HG03045 (cell line): ENCODE results near the gene ERGIC2.
A peak's percentile ranks its signal among the peaks of the same experiment; 100 is the strongest.
"Not testable (repeated sequence)": the region's sequence is repeated elsewhere in the genome, so short reads cannot be mapped to it uniquely, and the experiment has no call there.

Source experiments
- ATAC-seq: cut with Tn5 transposase; IDR thresholded peaks from one replicate; pipeline ENCODE4 v1.9.1; 2021; ENCODE audit warnings: mild to moderate bottlenecking, moderate library complexity; ENCODE audit not compliant: unreplicated experiment

ERGIC2 gene

DNA sequence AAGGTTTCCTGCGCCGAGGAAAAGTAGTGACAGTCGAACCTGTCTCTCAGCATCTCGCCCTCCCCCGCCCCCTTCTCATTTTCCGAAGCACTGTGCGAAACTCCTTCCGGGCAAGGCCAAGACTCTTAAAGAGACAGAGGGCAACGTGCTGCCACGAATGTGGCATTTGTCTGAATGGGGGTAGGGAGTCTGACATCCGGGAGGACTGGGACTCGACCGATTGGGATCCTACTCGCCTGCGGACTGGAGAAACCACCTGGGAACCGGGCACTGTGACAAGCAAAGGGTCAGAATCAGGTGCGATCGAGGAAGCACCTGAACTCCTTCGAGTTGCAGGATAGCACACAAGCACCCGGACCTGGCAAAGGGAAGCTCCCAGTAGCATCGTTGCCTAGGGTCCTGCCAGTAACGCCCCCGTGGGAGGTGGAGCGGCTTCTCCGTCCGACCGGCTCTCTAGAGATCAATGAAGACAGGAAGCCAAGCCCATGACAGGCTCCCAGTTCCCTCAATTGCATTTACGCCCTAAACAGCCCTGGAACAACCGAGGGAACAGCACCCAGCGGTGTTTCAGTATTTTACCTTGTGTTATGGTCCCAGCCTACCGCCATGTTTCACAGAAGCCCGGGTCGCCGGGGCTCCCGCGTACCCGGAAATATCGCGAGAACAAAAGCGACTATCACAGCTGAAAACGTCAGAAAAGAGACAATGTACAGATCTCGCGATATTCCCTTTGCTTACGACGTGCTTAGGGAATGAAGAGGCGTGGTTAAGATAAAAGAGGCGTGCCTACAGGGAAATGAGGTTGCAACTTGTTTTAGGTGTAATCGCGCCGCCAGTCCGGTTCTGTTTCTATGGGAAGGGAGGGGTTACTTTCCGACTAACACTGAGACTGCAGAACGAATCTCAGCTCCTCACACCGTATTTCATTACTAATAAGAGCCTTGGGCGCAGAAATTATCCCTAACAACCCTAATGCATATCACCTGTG is at the start of gene ERGIC2:
Gene ERGIC2, minus strand, starts transcription at position 637 of the 988 bp plus-strand sequence. CDS start 9,539 bp downstream, outside the sequence.
- peak; percentile 93 for ATAC-seq

DNA sequence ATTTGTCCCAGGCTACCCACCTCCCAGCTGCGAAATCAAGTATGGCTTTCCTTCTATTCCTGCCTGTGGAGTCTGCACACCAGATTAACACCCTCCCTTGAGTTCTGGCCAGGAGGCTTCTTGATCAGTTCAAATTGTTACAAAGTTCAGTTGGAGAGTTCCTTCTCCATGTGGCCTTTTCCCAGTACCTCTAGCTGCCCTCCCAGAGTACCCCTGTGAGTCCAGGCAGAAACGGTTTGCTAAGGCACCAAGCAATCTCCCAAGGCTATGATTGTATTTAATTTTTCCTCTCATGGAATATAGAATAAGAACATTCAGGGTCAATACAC is 49.7 kb upstream of the ERGIC2 start:
- no peak for ATAC-seq

DNA sequence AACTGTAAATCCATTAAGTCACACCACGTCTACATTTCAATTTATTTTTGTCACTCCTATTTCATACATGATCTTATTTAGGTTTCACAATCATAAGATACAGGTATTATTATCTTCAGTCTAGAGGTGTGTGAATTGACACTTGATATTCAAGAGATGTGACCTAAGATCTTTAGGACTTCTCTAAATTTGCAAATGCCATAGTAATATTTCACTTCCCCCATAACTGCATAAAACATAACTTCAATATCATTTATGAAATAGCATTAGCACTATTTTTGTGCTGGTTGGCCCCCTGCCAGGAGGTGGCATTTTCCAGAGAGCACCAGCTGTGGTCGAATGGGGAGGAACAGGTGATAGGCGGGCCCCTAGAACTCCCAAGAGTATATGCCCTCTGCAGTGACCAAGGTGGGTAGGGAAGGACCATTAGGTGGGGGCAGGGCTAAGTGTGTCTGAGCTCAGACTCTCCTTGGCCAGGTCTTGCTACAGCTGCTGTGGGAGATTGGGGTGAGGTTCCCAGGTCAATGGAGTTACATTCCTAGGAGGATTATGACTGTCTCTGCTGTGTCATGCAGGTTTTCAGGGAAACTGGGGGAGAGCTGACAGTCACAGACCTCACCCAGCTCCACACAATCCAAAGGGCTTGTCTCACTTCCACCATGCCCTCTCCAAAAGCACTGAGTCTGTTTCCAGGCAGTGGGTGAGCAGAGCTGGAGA is 49.2 kb upstream of the ERGIC2 start:
- no peak for ATAC-seq

DNA sequence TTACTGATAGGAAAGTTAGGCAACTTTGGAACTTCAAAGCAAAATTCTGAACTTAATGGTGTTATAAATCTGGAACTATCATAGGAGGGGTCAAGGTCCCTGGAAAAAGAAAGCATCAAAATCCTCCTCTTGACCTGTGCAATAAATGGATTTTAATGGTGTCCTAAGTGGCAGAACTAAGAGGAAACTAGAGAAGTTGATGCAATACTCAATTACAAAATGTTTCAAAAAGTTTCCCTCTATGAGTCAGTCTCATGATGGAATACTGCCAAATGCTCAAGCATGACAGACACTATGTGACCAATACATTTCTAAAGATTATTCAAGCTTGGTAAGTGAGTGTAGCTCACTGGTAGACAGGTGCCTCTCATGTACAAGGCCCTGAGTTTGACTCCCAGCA is 47.7 kb upstream of the ERGIC2 start:
- no peak for ATAC-seq

DNA sequence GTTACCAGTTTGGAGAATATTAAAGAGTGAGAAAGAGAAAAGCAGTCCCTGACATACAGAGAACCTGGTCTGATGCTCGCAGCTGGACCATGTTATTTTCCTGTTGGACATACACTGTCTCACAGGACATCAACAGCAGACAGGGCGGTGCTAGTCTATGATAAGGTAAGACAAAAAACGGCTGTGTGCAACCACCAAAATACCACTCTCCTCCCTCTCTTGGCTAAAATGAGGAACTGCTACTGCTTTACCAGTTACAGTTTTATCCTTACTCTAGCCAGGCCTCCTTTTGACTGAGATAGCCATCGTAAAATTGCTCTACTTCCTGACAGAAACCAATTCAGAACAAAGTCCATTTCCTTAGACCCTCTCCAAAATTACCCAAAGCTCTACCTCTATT is 47.0 kb upstream of the ERGIC2 start:
- ATAC-seq: peak; percentile 98

GRCh38 chr12:29426498-29426897 is 45.5 kb upstream of the ERGIC2 start:
- ATAC-seq: no peak

- no peak for ATAC-seq
Observed at GRCh38 chr12:29425722-29426121, 44.8 kb upstream of the ERGIC2 start.

DNA sequence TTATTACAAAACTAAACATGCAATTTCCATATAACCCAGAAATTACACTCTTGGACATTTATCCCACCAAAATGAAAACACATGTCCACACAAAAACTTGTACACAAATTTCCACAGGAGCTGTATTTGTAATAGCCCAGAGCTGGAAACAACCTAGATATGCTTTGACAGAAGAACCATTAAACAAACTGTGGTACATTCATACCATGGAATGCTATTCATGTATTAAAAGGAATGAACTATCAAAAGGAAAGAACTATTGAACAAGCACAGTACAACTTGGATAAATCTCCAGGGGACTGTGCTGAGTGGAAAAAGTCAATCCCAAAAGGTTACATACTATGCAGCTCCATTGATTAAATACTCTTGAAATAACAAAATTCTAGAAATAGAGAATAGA is 35.8 kb upstream of the ERGIC2 start:
- ATAC-seq: no peak

GRCh38 chr12:29415111-29415510 is 34.1 kb upstream of the ERGIC2 start:
- ATAC-seq: no peak

GRCh38 chr12:29414368-29414767 is 33.4 kb upstream of the ERGIC2 start:
- no peak for ATAC-seq

- no peak for ATAC-seq
Observed at GRCh38 chr12:29405561-29405960, 24.6 kb upstream of the ERGIC2 start.

DNA sequence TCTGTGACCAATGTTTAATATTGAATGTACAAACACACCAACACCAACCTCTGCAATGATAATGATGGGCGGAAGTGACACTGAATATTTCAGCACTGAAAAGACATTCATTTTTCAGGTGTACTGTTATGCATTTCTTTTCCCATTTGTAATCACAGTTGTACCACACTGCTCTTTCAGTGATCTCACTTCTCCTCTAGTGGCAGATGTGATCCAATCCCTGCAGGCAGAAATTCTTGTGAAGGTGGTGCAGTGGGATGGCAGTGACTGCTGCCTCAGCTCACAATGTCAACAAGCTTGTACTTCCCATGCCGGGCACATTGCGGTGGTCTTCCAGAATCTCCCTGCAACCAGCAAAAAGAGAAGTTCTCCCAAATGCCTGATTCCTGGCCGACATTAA is 23.0 kb upstream of the ERGIC2 start:
- ATAC-seq: no peak

- no peak for ATAC-seq
Observed at GRCh38 chr12:29402437-29402836, 21.5 kb upstream of the ERGIC2 start.

GRCh38 chr12:29398495-29398894 is 17.5 kb upstream of the ERGIC2 start:
- no peak for ATAC-seq

DNA sequence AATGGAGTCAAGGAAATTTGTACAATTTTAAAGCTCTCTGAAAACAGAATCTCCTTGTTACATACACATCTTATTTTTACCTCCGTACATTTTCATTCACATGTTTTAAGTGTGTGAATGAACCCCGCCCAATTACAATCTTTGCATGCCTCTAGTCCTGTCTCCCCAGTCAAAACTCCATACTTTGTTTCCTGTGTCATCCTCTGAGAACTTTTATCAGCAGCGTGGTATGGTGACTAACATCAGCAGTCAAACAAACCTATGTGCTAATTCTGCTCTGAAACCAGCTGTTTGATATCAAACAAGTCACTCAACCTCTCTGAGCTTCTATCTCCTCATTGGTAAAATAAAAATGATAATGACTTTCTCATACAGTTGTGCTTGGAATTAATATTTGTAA is 15.8 kb upstream of the ERGIC2 start:
- no peak for ATAC-seq

GRCh38 chr12:29395356-29395755 is 14.4 kb upstream of the ERGIC2 start:
- no peak for ATAC-seq

GRCh38 chr12:29390419-29390818 is 9.4 kb upstream of the ERGIC2 start:
- not testable (repeated sequence) for ATAC-seq

DNA sequence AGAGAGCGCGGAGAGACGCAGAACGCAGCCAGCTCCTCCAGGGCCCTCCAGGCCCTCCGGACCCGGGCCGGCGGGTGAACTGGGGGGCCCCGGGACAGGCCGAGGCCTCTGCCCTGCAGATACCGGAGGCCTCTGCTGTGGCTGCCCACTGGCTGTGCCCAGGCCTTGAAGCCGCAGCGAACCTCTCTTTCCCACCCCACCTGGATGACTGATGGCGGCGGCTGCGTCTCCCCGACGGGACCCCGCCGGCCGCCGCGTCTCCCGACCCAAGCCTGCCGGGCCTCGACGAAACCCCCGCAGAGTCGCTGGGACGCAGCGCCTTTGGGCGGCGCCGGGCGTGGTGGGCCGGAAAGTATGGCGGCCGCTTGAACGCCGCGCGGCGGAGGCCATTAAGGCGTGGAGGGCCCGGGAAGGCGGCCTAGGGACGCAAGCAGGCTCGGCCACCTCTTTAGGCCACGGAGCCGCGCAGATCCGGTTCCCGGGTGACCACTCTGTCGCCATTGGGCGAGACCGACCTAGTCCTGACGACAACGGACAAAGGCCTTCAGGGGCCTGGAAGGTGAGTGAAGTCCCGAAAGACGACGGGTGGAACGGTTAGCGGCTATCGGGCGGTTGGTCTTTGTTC is 8.4 kb upstream of the ERGIC2 start:
- ATAC-seq: no peak

- not testable (repeated sequence) for ATAC-seq
Observed at GRCh38 chr12:29386084-29386680, 5.2 kb upstream of the ERGIC2 start.

DNA sequence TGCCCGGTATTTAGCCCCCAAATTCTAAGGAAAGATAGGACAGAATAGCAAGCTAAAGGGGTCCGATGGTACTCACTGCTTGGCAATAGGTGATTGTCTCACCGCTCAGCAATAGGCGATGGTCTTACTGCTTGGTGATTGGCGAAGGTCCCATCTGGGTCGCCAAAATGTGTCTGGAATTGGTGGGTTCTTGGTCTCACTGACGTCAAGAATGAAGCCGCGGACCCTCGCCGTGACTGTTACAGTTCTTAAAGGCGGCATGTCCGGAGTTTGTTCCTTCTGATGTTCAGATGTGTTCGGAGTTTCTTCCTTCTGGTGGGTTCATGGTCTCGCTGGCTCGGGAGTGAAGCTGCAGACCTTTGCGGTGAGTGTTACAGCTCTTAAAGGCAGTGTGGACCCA is 4.2 kb upstream of the ERGIC2 start:
- ATAC-seq: not testable (repeated sequence)

DNA sequence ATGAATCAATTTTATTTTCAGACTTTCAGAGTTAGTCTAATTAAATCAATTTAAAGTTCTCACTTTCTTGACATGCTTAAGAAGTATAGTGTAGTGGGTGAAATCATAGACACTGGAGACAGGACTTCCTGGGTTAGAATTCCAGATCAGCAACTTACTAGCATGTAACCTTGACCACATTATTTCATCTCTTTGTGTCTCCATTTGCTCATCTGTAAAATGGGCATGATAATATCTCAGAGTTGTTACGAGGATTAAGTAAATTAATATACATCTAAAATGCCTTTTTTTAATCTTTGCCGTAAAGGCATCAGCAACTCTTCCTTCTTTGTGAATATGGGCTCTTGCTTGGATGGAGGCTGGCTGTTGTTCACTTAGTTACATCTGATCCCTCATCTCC is 1.3 kb upstream of the ERGIC2 start:
- ATAC-seq: no peak
